ENCODE data around the gene INHBC. TPM values are rescaled to one million over a fixed set of nuclear protein-coding genes. Genes with fewer than 3 reads are reported as not detected.
"Not testable (repeated sequence)": the region's sequence is repeated elsewhere in the genome, so short reads cannot be mapped to it uniquely, and the experiment has no call there.

INHBC gene
- total RNA-seq, 1 experiment from 2014 or later: 0.28 TPM

DNA sequence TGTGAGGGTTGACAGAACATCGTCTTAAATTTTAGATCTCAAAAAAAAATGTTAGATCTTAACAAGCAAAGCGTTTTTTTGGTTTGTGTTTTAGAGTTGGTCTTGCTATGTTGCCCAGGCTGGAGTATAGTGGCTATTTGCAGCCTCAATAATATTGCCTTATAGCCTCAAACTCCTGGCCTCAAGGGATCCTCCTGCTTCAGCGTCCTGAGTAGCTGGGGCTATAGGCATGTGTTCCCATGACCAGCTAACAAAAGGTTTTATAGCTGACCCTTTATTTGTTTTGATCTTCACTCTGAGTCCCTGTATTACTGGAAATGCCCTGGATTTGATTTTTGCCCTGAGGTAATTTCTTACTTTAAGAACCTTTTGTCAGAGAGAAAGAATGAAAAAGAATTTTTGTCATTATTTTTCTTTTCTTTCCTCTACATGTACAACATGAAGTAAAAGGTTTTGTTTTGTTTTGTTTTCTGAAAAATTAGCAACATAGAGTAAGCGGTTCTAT lies 5.2 kb downstream of the INHBC start:
- H3K4me1 ChIP-seq: no peaks in the 10 kb centered on the region
- no peaks in the 10 kb centered on the region for H3K36me3 ChIP-seq
- H3K27ac ChIP-seq: no peak overlapping the region
- no peak for DNase-seq
- H3K27me3 ChIP-seq: no peaks in the 10 kb centered on the region
- peaks cover 9% of the 10 kb centered on the region for H3K9me3 ChIP-seq (replicated peaks)
- no peak overlapping the region for H3K4me3 ChIP-seq

- not testable (repeated sequence) for H3K36me3 ChIP-seq; H3K27me3 ChIP-seq; H3K4me1 ChIP-seq; DNase-seq; H3K27ac ChIP-seq; H3K4me3 ChIP-seq; H3K9me3 ChIP-seq (replicated peaks)
These were observed 6.8 kb downstream of the INHBC start for GRCh38 chr12:57441393-57441792.

GRCh38 chr12:57441846-57442427 lies 7.4 kb downstream of the INHBC start:
- Histone ChIP-seq H3K9me3 (replicated peaks) (peaks cover 9% of the 10 kb centered on the region), H3K27me3 (no peaks in the 10 kb centered on the region), H3K4me3 (no peak overlapping the region), H3K4me1 (no peaks in the 10 kb centered on the region), H3K36me3 (no peaks in the 10 kb centered on the region), H3K27ac (no peak overlapping the region)
- no peak for DNase-seq

- H3K36me3 ChIP-seq, H3K4me3 ChIP-seq, H3K27me3 ChIP-seq, H3K27ac ChIP-seq, DNase-seq, H3K4me1 ChIP-seq: not testable (repeated sequence)
- peaks cover 12% of the 10 kb centered on the region for H3K9me3 ChIP-seq (replicated peaks)
These were observed 9.8 kb downstream of the INHBC start for GRCh38 chr12:57444337-57444736.

GRCh38 chr12:57444744-57445143 lies 10.2 kb downstream of the INHBC start:
- no peak for DNase-seq
- Histone ChIP-seq H3K27ac (no peak overlapping the region), H3K36me3 (no peaks in the 10 kb centered on the region), H3K9me3 (replicated peaks) (peaks cover 12% of the 10 kb centered on the region), H3K4me1 (no peaks in the 10 kb centered on the region), H3K27me3 (no peaks in the 10 kb centered on the region), H3K4me3 (no peak overlapping the region)

- no peak overlapping the region for H3K27ac ChIP-seq
- H3K4me3 ChIP-seq: no peak overlapping the region
- H3K27me3 ChIP-seq: no peaks in the 10 kb centered on the region
- no peaks in the 10 kb centered on the region for H3K4me1 ChIP-seq
- peaks cover 12% of the 10 kb centered on the region for H3K9me3 ChIP-seq (replicated peaks)
- DNase-seq: no peak
- H3K36me3 ChIP-seq: no peaks in the 10 kb centered on the region
These were observed 11.8 kb downstream of the INHBC start for GRCh38 chr12:57446292-57446960.

DNA sequence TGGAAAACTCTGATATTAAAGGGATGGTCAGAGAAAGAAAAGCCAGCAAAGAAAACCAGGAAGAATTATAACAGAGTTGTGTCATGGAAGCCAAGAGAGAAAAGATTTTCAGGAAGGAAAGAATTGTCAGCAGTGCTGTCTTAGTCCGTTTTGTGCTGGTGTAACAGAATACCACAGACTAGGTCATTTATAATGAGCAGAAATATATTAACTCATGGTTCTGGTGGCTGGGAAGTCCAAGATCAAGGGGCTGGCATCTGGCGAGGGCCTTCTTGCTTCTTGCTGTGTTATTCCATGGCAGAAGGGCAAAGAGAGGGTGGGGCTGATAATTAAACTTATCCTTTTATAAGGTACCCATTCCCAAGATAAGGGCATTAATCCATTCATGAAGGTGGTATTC lies 14.1 kb downstream of the INHBC start:
- H3K9me3 ChIP-seq (replicated peaks): 0 out of 2 replicates have a peak, but pooled peaks cover 3% of the 10 kb centered on the region
- no peak for DNase-seq
- H3K4me1 ChIP-seq: peaks cover 6% of the 10 kb centered on the region
- no peak overlapping the region for H3K27ac ChIP-seq
- H3K36me3 ChIP-seq: no peaks in the 10 kb centered on the region
- no peak overlapping the region for H3K4me3 ChIP-seq
- H3K27me3 ChIP-seq: no peaks in the 10 kb centered on the region

DNA sequence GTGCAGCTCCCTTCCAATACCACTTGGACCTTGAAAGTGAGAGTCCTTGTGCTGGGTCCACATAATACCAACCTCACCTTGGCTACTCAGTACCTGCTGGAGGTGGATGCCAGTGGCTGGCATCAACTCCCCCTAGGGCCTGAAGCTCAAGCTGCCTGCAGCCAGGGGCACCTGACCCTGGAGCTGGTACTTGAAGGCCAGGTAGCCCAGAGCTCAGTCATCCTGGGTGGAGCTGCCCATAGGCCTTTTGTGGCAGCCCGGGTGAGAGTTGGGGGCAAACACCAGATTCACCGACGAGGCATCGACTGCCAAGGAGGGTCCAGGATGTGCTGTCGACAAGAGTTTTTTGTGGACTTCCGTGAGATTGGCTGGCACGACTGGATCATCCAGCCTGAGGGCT lies 14.8 kb downstream of the INHBC start:
- Histone ChIP-seq H3K4me1 (peaks cover 10% of the 10 kb centered on the region), H3K27me3 (no peaks in the 10 kb centered on the region), H3K27ac (no peak overlapping the region), H3K36me3 (no peaks in the 10 kb centered on the region), H3K9me3 (replicated peaks) (0 out of 2 replicates have a peak, but pooled peaks cover 3% of the 10 kb centered on the region), H3K4me3 (no peak overlapping the region)
- no peak for DNase-seq

DNA sequence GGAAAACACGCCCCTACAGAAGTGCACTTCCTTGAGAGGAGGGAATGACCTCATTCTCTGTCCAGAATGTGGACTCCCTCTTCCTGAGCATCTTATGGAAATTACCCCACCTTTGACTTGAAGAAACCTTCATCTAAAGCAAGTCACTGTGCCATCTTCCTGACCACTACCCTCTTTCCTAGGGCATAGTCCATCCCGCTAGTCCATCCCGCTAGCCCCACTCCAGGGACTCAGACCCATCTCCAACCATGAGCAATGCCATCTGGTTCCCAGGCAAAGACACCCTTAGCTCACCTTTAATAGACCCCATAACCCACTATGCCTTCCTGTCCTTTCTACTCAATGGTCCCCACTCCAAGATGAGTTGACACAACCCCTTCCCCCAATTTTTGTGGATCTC lies 15.5 kb downstream of the INHBC start:
- no peak overlapping the region for H3K4me3 ChIP-seq
- H3K9me3 ChIP-seq (replicated peaks): 0 out of 2 replicates have a peak, but pooled peaks cover 3% of the 10 kb centered on the region
- no peak overlapping the region for H3K27ac ChIP-seq
- no peak for DNase-seq
- no peaks in the 10 kb centered on the region for H3K27me3 ChIP-seq
- H3K36me3 ChIP-seq: no peaks in the 10 kb centered on the region
- H3K4me1 ChIP-seq: peaks cover 17% of the 10 kb centered on the region

GRCh38 chr12:57451233-57451778 lies 16.7 kb downstream of the INHBC start:
- Histone ChIP-seq H3K27me3 (no peaks in the 10 kb centered on the region), H3K9me3 (replicated peaks) (0 out of 2 replicates have a peak, but pooled peaks cover 3% of the 10 kb centered on the region), H3K4me3 (no peak overlapping the region), H3K27ac (no peak overlapping the region), H3K36me3 (no peaks in the 10 kb centered on the region), H3K4me1 (peaks cover 30% of the 10 kb centered on the region)
- no peak for DNase-seq

GRCh38 chr12:57452181-57452936 lies 17.8 kb downstream of the INHBC start:
- H3K4me3 ChIP-seq: no peak overlapping the region
- no peaks in the 10 kb centered on the region for H3K36me3 ChIP-seq
- no peaks in the 10 kb centered on the region for H3K27me3 ChIP-seq
- peak; percentile 68 to 75 for DNase-seq
- H3K27ac ChIP-seq: no peak overlapping the region
- 0 out of 2 replicates have a peak, but pooled peaks cover 3% of the 10 kb centered on the region for H3K9me3 ChIP-seq (replicated peaks)
- H3K4me1 ChIP-seq: peaks cover 35% of the 10 kb centered on the region

GRCh38 chr12:57452937-57453509 lies 18.4 kb downstream of the INHBC start:
- Histone ChIP-seq H3K27me3 (no peaks in the 10 kb centered on the region), H3K4me3 (no peak overlapping the region), H3K9me3 (replicated peaks) (0 out of 2 replicates have a peak, but pooled peaks cover 3% of the 10 kb centered on the region), H3K4me1 (peaks cover 39% of the 10 kb centered on the region), H3K36me3 (no peaks in the 10 kb centered on the region), H3K27ac (no peak overlapping the region)
- DNase-seq: peak; percentile 100

- no peaks in the 10 kb centered on the region for H3K36me3 ChIP-seq
- peak overlapping the region; percentile 76 for H3K27ac ChIP-seq
- no peak overlapping the region for H3K4me3 ChIP-seq
- H3K9me3 ChIP-seq (replicated peaks): no peaks in the 10 kb centered on the region
- H3K27me3 ChIP-seq: no peaks in the 10 kb centered on the region
- H3K4me1 ChIP-seq: peaks cover 47% of the 10 kb centered on the region
- DNase-seq: no peak
These were observed 19.6 kb downstream of the INHBC start for GRCh38 chr12:57454213-57454565.

DNA sequence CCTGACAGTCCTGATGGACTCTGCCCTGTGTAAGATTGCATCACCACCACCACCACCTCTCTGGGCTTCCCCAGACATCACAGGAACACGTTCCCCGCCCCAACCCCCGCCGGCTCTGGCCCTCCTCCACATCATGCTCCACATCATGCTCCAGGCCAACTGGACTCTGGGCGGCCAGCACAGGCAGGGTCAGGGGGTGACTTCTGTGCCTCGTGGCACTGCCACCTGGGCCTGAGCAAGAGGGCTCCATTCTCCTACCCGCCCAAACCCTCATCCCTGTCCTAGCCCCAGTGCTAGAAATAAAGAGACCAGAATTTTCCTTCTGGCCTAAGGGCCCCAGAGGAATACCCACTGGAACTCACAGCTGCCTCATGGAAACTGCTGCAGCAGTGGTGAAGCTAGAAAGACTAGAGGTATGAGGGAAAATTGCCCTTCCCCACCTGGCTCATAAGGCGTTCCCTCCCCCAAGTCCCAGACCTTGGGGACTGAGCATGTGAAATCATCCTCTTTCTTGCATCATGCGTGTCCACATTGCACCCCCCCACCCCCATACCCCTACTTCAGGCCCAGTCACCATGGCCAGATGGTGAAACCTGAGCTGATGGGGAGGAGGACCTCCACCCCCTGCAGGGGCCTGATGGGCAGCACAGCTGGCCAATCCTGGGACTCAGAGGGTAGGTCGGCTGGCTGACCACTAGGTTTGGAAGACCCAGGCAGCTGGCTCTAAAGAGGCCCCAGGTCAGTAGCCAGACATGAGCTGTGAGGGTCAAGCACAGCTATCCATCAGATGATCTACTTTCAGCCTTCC lies 20.2 kb downstream of the INHBC start, which contains the start of gene INHBE:
Gene INHBE (plus strand): TSS at position 742 of the 808 bp plus-strand sequence. CDS start 230 bp downstream, outside the sequence.
- peaks cover 47% of the 10 kb centered on the region for H3K4me1 ChIP-seq
- no peaks in the 10 kb centered on the region for H3K36me3 ChIP-seq
- H3K27me3 ChIP-seq: no peaks in the 10 kb centered on the region
- H3K27ac ChIP-seq: peak within 1 kb of the TSS; percentile 76
- peak within 1 kb of the TSS; percentile 14 for H3K4me3 ChIP-seq
- H3K9me3 ChIP-seq (replicated peaks): no peaks in the 10 kb centered on the region
- DNase-seq: peak; percentile 100

Measured in SJCRH30 (cell line).